Activated naive CD4-positive, alpha-beta T cell treated with anti-CD3 and anti-CD28 coated beads for 36 hours (primary cell): ENCODE measurements around the gene KIRREL3. TPM values are rescaled to one million over a fixed set of nuclear protein-coding genes. Genes with fewer than 3 reads are reported as not detected.
A peak's percentile ranks its signal among the peaks of the same experiment; 100 is the strongest.

ENCODE experiments used
- CTCF ChIA-PET: fragments of 350-600 bp; sonication (Branson Sonifier 250); formaldehyde crosslinking; loops from one replicate; lab custom pipeline; 2021; ENCODE audit warnings: antibody characterized with exemption; lab: Charles Lee
- DNase-seq: peaks from one replicate; pipeline ENCODE4 v3.0.0-alpha.2; 2020
- H3K27ac Mint-ChIP-seq: one replicate; pipeline ENCODE4 v1.8.0; 2021; ENCODE audit warnings: mild to moderate bottlenecking, mixed read lengths
- H3K27me3 Mint-ChIP-seq: one replicate; pipeline ENCODE4 v1.8.0; 2021; ENCODE audit warnings: low read depth, mixed read lengths
- H3K36me3 Mint-ChIP-seq: one replicate; pipeline ENCODE4 v1.8.0; 2021; ENCODE audit warnings: low read depth, mixed read lengths
- H3K4me1 Mint-ChIP-seq: one replicate; pipeline ENCODE4 v1.8.0; 2021; ENCODE audit warnings: low read depth, mixed read lengths
- H3K4me3 Mint-ChIP-seq: one replicate; pipeline ENCODE4 v1.8.0; 2021; ENCODE audit warnings: mild to moderate bottlenecking, moderate library complexity, mixed read lengths
- H3K9me3 Mint-ChIP-seq: one replicate; pipeline ENCODE4 v1.8.0; 2021; ENCODE audit warnings: mixed read lengths
- intact Hi-C: fragments of 100-400 bp; cut with micrococcal nuclease; formaldehyde crosslinking; loops from one replicate; pipeline ENCODE4 v1.15.1; 2023
- total RNA-seq, 2 experiments: library from RNA; stranded (reverse); gene quantifications; one replicate each; pipeline ENCODE4 v1.2.3, GENCODE V29; 2021

KIRREL3 gene
- total RNA-seq, 2 experiments from 2014 or later = not detected

DNA sequence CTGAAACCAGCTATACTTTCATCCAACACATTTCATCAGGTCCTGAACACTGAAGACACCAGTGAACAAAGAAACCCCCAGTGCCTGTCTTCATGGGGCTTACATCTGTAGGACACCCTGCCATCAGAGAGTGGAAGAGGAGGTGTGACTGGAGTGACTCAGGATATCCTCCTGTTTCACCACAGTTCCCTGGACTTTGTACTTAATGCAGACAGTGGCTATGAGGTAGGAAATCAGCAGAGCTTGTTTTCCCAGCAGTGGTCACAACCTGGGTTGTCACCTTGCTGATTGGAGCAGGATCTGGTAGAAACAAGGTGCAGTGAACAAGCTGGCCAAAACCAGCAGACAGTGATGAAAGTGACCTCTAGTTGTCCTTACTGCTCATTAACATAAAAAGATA, 128.8 kb downstream of the KIRREL3 start:
- Mint-ChIP-seq H3K27me3 (peaks cover 2% of the 10 kb centered on the region), H3K9me3 (no peaks in the 10 kb centered on the region), H3K36me3 (no peaks in the 10 kb centered on the region), H3K4me3 (no peak overlapping the region), H3K4me1 (no peaks in the 10 kb centered on the region), H3K27ac (no peak overlapping the region)
- CTCF ChIA-PET = no interaction called here
- no peak for DNase-seq
- intact Hi-C loops = no loop called here

- Mint-ChIP-seq H3K9me3 (no peaks in the 10 kb centered on the region), H3K27ac (no peak overlapping the region), H3K4me3 (no peak overlapping the region), H3K4me1 (no peaks in the 10 kb centered on the region), H3K27me3 (peaks cover 2% of the 10 kb centered on the region), H3K36me3 (no peaks in the 10 kb centered on the region)
- intact Hi-C loops = no loop called here
- CTCF ChIA-PET = no interaction called here
- DNase-seq = no peak
Observed at GRCh38 chr11:126870021-126870420, 130.5 kb downstream of the KIRREL3 start.

DNA sequence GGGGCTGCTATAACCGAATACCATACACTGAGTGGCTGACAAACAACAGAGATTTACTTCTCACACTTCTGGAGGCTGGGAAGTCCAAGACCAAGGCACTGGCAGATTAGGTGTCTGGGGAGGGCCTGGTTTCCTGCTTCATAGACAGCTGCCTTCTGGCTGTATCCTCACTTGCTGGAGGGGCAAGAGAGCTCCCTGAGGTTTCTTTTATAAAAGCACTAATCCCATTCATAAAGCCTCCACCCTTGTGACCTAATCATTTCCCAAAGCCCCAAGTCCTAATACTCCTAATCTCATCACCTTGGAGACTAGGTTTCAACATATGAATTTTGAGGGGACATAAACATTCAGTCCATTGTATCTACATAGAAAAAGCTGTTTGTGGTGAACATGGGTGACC, 131.8 kb downstream of the KIRREL3 start:
- intact Hi-C loops = no loop called here
- Mint-ChIP-seq H3K27ac (no peak overlapping the region), H3K36me3 (no peaks in the 10 kb centered on the region), H3K27me3 (peaks cover 2% of the 10 kb centered on the region), H3K4me3 (no peak overlapping the region), H3K4me1 (no peaks in the 10 kb centered on the region), H3K9me3 (no peaks in the 10 kb centered on the region)
- DNase-seq = no peak
- CTCF ChIA-PET = no interaction called here

DNA sequence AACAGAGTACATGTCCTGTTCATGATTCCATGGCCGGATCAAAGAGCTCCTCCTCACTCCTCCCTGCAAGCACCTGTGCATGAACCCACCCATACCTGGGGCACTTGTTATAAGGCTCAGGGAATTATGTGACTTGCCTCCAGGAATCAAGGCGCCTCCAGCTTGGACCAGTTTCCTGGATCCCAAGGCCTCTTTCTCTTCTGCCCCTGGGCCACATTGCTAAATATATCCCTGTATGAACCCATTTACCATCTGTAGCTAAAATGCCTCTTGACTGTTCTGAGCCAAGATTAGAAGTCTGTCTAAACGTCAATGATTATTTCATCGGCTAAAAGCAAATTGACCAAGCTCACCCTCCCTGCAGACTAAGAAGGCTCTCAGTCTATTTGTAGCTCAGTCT, 135.6 kb downstream of the KIRREL3 start:
- no peak overlapping the region for H3K4me3 Mint-ChIP-seq
- intact Hi-C loops = no loop called here
- DNase-seq = no peak
- peaks cover 2% of the 10 kb centered on the region for H3K27me3 Mint-ChIP-seq
- no peaks in the 10 kb centered on the region for H3K9me3 Mint-ChIP-seq
- no peaks in the 10 kb centered on the region for H3K36me3 Mint-ChIP-seq
- CTCF ChIA-PET = no interaction called here
- H3K27ac Mint-ChIP-seq = no peak overlapping the region
- no peaks in the 10 kb centered on the region for H3K4me1 Mint-ChIP-seq

DNA sequence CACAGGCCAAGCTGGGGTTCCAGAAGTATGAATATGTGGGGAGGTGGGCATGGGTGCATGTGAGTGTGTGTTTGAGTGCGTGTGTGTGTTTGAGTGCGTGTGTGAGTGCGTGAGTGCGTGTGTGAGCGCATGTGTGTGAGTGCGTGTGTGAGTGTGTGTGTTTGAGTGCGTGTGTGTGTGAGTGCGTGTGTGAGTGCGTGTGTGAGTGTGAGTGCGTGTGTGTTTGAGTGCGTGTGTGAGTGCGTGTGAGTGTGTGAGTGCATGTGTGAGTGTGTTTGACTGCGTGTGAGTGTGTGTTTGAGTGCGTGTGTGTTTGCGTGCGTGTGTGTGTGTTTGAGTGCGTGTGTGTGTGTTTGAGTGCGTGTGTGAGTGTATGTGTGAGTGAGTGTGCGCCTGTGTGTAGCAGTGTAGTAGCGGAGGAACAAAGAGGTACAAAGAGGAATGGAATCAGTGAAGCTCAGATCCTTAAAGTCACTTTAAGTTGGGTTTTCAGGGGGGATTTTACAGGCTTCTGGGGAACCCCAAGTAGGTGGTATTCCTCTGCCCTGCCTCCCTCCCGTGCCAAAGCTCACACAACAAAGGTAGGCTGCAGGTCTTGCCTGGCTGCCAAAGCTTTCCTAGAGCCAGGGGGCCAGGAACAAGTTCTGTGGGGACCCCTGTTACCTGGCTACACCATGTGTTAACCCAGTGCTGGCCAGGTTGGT, 137.1 kb downstream of the KIRREL3 start:
- CTCF ChIA-PET = no interaction called here
- Mint-ChIP-seq H3K4me3 (no peak overlapping the region), H3K36me3 (no peaks in the 10 kb centered on the region), H3K27me3 (peaks cover 2% of the 10 kb centered on the region), H3K27ac (no peak overlapping the region), H3K9me3 (no peaks in the 10 kb centered on the region), H3K4me1 (no peaks in the 10 kb centered on the region)
- DNase-seq = no peak
- intact Hi-C loops = no loop called here

DNA sequence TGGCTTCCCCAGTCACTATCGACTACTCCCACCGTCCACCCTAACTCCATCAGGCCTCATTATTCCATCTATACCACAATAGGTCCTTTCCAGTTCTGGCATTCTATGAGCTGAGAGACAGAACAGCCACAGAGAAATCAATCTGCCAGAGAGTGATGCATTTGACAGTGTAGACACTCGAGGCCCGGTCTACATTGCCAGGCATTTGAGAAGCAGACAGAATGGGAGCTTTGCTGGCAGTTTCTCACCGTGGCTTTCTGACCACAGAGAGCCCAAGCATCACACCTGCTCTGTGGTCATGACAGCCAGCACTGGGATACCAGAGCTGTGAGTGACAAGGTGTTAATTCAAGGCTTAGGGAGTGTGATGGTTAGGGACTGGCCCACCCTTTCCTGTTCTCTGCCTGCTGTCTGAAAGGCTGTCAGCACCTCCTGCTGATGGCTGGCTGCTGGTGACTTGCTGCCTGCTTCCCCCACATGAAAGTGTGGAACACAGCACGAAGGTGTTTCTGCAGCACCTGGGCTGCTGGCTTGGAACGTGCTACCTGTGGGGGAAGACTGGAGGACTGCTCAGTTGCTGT, 137.8 kb downstream of the KIRREL3 start:
- Mint-ChIP-seq H3K4me1 (no peaks in the 10 kb centered on the region), H3K4me3 (no peak overlapping the region), H3K27me3 (peaks cover 2% of the 10 kb centered on the region), H3K36me3 (no peaks in the 10 kb centered on the region), H3K27ac (no peak overlapping the region), H3K9me3 (no peaks in the 10 kb centered on the region)
- intact Hi-C loops = no loop called here
- DNase-seq = peak; percentile 8
- CTCF ChIA-PET = no interaction called here

- no peak for DNase-seq
- CTCF ChIA-PET = no interaction called here
- Mint-ChIP-seq H3K4me3 (no peak overlapping the region), H3K27ac (no peak overlapping the region), H3K4me1 (no peaks in the 10 kb centered on the region), H3K27me3 (no peaks in the 10 kb centered on the region), H3K9me3 (no peaks in the 10 kb centered on the region), H3K36me3 (no peaks in the 10 kb centered on the region)
- intact Hi-C loops = no loop called here
Observed at GRCh38 chr11:126861796-126862459, 138.6 kb downstream of the KIRREL3 start.

DNA sequence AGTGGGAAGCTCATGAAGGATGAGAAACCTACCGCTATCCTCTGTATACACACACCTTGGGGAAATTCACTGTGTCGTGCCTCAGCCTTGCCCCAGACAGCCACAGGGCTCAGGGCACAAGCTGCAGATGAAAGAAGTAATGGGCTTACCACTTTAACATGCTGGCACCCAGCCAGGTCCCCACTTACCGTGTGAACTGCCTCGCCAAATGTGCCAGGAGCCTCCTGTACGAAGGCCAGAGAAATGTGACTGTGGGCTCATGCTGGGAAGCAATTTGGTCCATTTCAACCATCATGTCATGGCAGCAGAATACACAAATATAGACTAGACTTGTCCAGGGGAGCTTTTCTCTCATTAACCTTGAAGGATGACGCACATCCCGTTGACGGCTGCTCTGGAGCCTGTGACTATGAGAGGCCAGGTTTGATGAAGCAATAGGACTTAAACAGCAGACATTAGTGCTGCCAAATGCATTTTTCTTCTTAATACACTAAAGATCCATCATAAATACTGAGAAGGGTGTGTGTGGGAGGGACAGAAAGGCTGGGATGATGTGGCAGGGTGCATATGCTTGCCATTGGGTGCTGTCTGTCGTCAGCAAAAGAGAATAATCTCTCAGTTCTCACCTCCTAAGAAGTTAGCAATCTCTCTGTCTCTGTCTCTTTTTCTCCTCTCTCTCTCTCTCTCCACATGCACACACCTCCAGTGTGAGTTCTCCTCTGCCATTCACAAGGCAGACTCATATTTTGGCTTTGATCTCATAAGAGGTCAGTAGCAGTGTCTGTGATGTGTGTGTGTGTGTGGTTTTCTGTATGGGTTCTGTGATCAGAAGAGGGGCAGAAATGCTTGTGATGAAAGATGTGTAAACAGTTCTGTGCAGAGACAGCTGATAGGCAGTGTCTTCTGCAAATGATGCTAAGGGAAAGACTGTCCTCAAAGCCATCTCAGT, 142.4 kb downstream of the KIRREL3 start:
- Mint-ChIP-seq H3K27me3 (no peaks in the 10 kb centered on the region), H3K4me1 (no peaks in the 10 kb centered on the region), H3K27ac (no peak overlapping the region), H3K36me3 (no peaks in the 10 kb centered on the region), H3K4me3 (no peak overlapping the region), H3K9me3 (no peaks in the 10 kb centered on the region)
- DNase-seq = no peak
- intact Hi-C loops = no loop called here
- CTCF ChIA-PET = no interaction called here

DNA sequence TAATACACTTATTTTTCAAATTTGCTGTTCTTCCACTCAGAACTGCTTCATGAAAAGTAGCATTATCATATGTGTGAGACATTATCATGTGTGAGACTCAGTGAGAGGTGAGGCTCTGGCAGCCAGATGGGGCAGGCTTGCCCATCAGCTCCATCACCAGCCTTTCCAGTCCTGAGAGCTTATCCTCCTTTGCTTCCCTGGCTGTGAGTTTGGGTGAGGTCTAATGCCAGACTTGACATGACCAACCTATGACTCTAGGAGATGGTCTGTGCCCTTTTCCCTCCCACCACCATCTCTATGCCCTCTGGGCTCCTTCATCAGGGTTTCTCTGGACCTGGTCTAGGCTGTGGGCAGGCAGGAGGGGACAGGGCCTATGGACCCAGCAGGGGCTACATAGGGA, 145.0 kb downstream of the KIRREL3 start:
- no peaks in the 10 kb centered on the region for H3K9me3 Mint-ChIP-seq
- intact Hi-C loops = no loop called here
- H3K4me1 Mint-ChIP-seq = no peaks in the 10 kb centered on the region
- DNase-seq = no peak
- CTCF ChIA-PET = no interaction called here
- no peaks in the 10 kb centered on the region for H3K36me3 Mint-ChIP-seq
- no peak overlapping the region for H3K4me3 Mint-ChIP-seq
- no peaks in the 10 kb centered on the region for H3K27me3 Mint-ChIP-seq
- no peak overlapping the region for H3K27ac Mint-ChIP-seq

DNA sequence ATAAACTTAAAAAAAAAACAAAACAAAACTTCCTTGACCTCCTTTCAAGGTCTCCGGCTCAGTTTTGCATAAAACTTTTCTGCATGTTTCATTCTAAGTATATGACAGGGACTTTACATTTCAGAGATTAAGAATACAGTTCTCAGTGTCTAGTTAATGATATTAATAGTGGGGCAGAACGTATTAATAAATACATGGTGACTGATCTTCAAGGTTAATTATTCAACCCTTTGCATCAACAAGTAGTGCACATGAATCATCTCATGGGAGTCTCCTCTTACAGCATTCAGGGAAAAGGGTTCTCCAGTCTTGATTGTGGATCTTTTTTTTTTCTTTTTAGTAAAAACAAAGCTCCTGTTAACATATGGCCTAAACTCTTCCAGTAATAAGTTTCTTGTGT, 146.8 kb downstream of the KIRREL3 start:
- intact Hi-C loops = no loop called here
- CTCF ChIA-PET = no interaction called here
- no peak overlapping the region for H3K27ac Mint-ChIP-seq
- no peaks in the 10 kb centered on the region for H3K9me3 Mint-ChIP-seq
- no peak overlapping the region for H3K4me3 Mint-ChIP-seq
- peaks cover 3% of the 10 kb centered on the region for H3K27me3 Mint-ChIP-seq
- H3K36me3 Mint-ChIP-seq = no peaks in the 10 kb centered on the region
- H3K4me1 Mint-ChIP-seq = no peaks in the 10 kb centered on the region
- no peak for DNase-seq

DNA sequence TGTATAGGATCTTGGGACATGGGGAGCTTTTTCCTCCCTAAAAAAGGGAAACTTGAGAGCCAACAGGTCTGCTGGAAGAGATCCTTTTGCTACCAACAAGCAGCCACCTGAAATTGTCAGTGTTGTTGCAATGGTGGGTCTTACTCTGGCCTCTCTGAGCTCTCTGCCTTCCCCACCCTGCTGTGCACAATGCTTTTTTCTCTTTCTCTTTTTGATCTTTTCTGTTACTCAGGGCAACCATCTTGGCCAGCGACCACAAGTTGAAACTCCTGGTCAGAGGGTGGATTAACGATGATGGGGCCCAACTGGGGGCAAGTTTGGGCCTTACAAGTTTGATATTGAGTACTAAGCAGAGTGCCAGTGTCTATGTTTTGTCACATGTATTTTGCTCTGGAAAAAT, 155.8 kb downstream of the KIRREL3 start:
- no peaks in the 10 kb centered on the region for H3K9me3 Mint-ChIP-seq
- no peak overlapping the region for H3K4me3 Mint-ChIP-seq
- DNase-seq = no peak
- H3K4me1 Mint-ChIP-seq = no peaks in the 10 kb centered on the region
- peaks cover 5% of the 10 kb centered on the region for H3K27me3 Mint-ChIP-seq
- H3K36me3 Mint-ChIP-seq = no peaks in the 10 kb centered on the region
- intact Hi-C loops = no loop called here
- no peak overlapping the region for H3K27ac Mint-ChIP-seq
- CTCF ChIA-PET = no interaction called here

DNA sequence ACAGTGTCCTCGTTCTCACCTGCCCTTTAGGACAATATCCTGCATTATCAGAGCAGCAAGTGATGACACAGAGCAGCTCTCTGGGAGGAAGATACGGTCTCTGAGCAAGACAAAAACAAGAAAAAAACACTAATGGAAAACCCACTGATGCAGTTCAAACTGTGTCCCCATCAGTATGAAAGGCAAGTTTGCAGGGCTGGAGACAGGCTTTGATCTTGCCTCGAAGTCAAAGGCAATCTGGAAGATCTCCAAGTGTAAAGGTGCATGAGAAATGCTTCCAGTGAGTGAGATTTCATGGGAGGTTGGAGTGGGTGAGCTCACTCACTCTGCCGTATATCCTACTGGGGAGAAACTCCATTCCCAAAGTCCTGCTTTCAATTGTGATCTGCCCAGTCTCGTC, 157.5 kb downstream of the KIRREL3 start:
- no peak for DNase-seq
- no peaks in the 10 kb centered on the region for H3K4me1 Mint-ChIP-seq
- no peak overlapping the region for H3K27ac Mint-ChIP-seq
- no peaks in the 10 kb centered on the region for H3K9me3 Mint-ChIP-seq
- no peaks in the 10 kb centered on the region for H3K36me3 Mint-ChIP-seq
- intact Hi-C loops = no loop called here
- no peak overlapping the region for H3K4me3 Mint-ChIP-seq
- CTCF ChIA-PET = interaction anchor here (0.7 kb wide), 1 partner anchor 126 kb away, joined by 3 read pairs; no protein-coding TSS in a partner anchor
- H3K27me3 Mint-ChIP-seq = peaks cover 2% of the 10 kb centered on the region
